ENCODE results near the gene SGCD.

SGCD gene

DNA sequence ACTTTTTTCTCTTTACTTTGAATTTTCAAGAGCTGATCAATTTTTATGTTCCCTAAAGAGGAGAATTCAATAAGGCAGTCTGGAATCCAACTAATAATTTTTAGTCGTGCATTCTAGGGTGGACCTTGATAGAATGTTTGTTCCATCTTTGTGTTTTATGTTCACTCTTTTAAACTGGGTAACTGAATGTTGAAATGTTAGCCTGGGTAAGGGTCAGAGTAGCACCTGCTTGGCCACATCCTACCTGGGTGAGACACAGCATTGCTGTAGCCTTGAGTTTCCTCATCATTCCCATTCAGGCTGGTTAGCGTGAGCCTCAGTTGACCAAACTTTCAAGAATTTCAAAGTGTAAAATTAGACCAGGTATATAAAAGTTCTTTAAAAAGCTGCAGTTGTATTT lies 85.0 kb downstream of the SGCD start:
- H3K27ac ChIP-seq (ENCODE audit: insufficient read depth, low read length, poor library complexity, severe bottlenecking): no peak overlapping the region
- no peaks in the 10 kb centered on the region for H3K27me3 ChIP-seq (replicated peaks; ENCODE audit: control insufficient read depth, insufficient read depth, low read length, poor library complexity, severe bottlenecking)
- no peak for DNase-seq
- H3K9me3 ChIP-seq (ENCODE audit: control insufficient read depth, low read length): no peaks in the 10 kb centered on the region
- H3K4me3 ChIP-seq (ENCODE audit: insufficient read depth, low read depth, low read length, poor library complexity, severe bottlenecking): no peak overlapping the region
- H3K36me3 ChIP-seq (ENCODE audit: control insufficient read depth, insufficient read depth, low read length): no peaks in the 10 kb centered on the region
- H3K4me1 ChIP-seq (ENCODE audit: control insufficient read depth, insufficient read depth, low read length, poor library complexity, severe bottlenecking): no peaks in the 10 kb centered on the region

DNA sequence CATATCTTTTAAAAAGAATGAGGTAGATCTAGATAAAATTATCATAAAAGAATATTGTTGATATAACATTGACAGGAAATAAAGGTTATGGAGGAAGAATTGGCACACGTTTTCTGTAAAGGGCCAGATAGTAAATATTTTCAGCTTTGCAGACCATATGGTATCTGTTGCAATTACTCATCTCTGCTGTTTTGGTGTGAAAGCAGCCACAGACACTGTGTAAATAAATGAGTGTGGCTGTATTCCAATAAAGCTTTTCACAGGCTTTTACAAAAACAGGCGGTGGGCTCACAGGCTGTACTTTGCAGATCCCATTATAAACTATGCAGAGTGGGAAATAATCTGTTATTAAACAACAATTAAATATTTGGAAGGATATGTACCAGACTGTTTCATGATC lies 87.4 kb downstream of the SGCD start:
- no peak for DNase-seq
- H3K27ac ChIP-seq (ENCODE audit: insufficient read depth, low read length, poor library complexity, severe bottlenecking): no peak overlapping the region
- no peaks in the 10 kb centered on the region for H3K4me1 ChIP-seq (ENCODE audit: control insufficient read depth, insufficient read depth, low read length, poor library complexity, severe bottlenecking)
- no peaks in the 10 kb centered on the region for H3K9me3 ChIP-seq (ENCODE audit: control insufficient read depth, low read length)
- H3K4me3 ChIP-seq (ENCODE audit: insufficient read depth, low read depth, low read length, poor library complexity, severe bottlenecking): no peak overlapping the region
- H3K36me3 ChIP-seq (ENCODE audit: control insufficient read depth, insufficient read depth, low read length): no peaks in the 10 kb centered on the region
- no peaks in the 10 kb centered on the region for H3K27me3 ChIP-seq (replicated peaks; ENCODE audit: control insufficient read depth, insufficient read depth, low read length, poor library complexity, severe bottlenecking)

- H3K4me3 ChIP-seq (ENCODE audit: insufficient read depth, low read depth, low read length, poor library complexity, severe bottlenecking): no peak overlapping the region
- H3K27ac ChIP-seq (ENCODE audit: insufficient read depth, low read length, poor library complexity, severe bottlenecking): no peak overlapping the region
- DNase-seq: no peak
Measured at GRCh38 chr5:156419661-156420060, 92.7 kb downstream of the SGCD start.

DNA sequence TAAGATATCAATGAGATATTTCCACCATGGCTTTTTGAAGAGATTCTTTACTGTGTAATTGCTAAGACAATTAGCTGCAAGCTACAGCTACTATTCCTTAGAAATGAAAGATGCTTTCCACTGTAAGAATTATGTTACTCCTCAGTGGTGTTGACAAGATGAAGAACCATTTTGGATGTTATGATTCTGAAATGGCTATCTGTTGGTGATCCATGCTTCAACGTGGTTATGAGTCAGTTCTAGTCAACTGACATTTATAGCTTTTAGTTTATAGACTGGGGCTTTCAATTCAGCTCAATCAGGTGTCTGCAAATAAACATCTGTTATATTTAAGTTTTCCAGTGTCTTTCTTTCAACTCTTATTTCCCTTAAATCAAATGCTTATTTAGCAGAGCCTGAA lies 93.7 kb downstream of the SGCD start:
- H3K36me3 ChIP-seq (ENCODE audit: control insufficient read depth, insufficient read depth, low read length): no peaks in the 10 kb centered on the region
- H3K4me1 ChIP-seq (ENCODE audit: control insufficient read depth, insufficient read depth, low read length, poor library complexity, severe bottlenecking): no peaks in the 10 kb centered on the region
- H3K27ac ChIP-seq (ENCODE audit: insufficient read depth, low read length, poor library complexity, severe bottlenecking): no peak overlapping the region
- H3K4me3 ChIP-seq (ENCODE audit: insufficient read depth, low read depth, low read length, poor library complexity, severe bottlenecking): no peak overlapping the region
- no peaks in the 10 kb centered on the region for H3K27me3 ChIP-seq (replicated peaks; ENCODE audit: control insufficient read depth, insufficient read depth, low read length, poor library complexity, severe bottlenecking)
- H3K9me3 ChIP-seq (ENCODE audit: control insufficient read depth, low read length): no peaks in the 10 kb centered on the region
- DNase-seq: no peak

More at GRCh38 chr5:156419661-156420060, 92.7 kb downstream of the SGCD start:
- no peaks in the 10 kb centered on the region for H3K27me3 ChIP-seq (replicated peaks; ENCODE audit: control insufficient read depth, insufficient read depth, low read length, poor library complexity, severe bottlenecking)
- no peaks in the 10 kb centered on the region for H3K9me3 ChIP-seq (ENCODE audit: control insufficient read depth, low read length)
- H3K4me1 ChIP-seq (ENCODE audit: control insufficient read depth, insufficient read depth, low read length, poor library complexity, severe bottlenecking): no peaks in the 10 kb centered on the region
- no peaks in the 10 kb centered on the region for H3K36me3 ChIP-seq (ENCODE audit: control insufficient read depth, insufficient read depth, low read length)

DNA sequence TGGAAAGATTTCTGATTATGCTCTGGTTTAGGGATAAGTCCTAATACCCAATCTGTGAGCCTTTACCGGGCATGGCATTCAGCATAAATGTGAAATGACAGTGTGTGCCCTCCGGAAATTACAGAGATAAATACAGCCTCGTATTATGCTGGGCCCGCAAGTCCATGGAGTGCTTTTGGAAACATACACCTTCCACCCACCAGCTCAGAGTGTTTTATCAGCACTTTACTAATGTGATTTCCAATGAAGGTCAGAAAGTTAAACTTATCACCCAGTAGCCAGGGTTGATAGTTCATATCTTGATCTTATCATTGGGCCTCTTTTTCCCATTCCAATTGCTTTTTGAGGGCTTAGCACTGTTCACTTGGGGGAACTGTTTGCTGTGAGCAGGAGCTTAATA lies 94.8 kb downstream of the SGCD start:
- H3K4me3 ChIP-seq (ENCODE audit: insufficient read depth, low read depth, low read length, poor library complexity, severe bottlenecking): no peak overlapping the region
- H3K9me3 ChIP-seq (ENCODE audit: control insufficient read depth, low read length): no peaks in the 10 kb centered on the region
- no peak for DNase-seq
- H3K27ac ChIP-seq (ENCODE audit: insufficient read depth, low read length, poor library complexity, severe bottlenecking): no peak overlapping the region
- H3K4me1 ChIP-seq (ENCODE audit: control insufficient read depth, insufficient read depth, low read length, poor library complexity, severe bottlenecking): no peaks in the 10 kb centered on the region
- no peaks in the 10 kb centered on the region for H3K27me3 ChIP-seq (replicated peaks; ENCODE audit: control insufficient read depth, insufficient read depth, low read length, poor library complexity, severe bottlenecking)
- no peaks in the 10 kb centered on the region for H3K36me3 ChIP-seq (ENCODE audit: control insufficient read depth, insufficient read depth, low read length)

GRCh38 chr5:156423597-156423996 lies 96.6 kb downstream of the SGCD start:
- no peak for DNase-seq
- H3K27ac ChIP-seq (ENCODE audit: insufficient read depth, low read length, poor library complexity, severe bottlenecking): no peak overlapping the region
- H3K4me3 ChIP-seq (ENCODE audit: insufficient read depth, low read depth, low read length, poor library complexity, severe bottlenecking): no peak overlapping the region
- H3K4me1 ChIP-seq (ENCODE audit: control insufficient read depth, insufficient read depth, low read length, poor library complexity, severe bottlenecking): no peaks in the 10 kb centered on the region
- no peaks in the 10 kb centered on the region for H3K36me3 ChIP-seq (ENCODE audit: control insufficient read depth, insufficient read depth, low read length)
- no peaks in the 10 kb centered on the region for H3K9me3 ChIP-seq (ENCODE audit: control insufficient read depth, low read length)
- H3K27me3 ChIP-seq (replicated peaks; ENCODE audit: control insufficient read depth, insufficient read depth, low read length, poor library complexity, severe bottlenecking): no peaks in the 10 kb centered on the region

DNA sequence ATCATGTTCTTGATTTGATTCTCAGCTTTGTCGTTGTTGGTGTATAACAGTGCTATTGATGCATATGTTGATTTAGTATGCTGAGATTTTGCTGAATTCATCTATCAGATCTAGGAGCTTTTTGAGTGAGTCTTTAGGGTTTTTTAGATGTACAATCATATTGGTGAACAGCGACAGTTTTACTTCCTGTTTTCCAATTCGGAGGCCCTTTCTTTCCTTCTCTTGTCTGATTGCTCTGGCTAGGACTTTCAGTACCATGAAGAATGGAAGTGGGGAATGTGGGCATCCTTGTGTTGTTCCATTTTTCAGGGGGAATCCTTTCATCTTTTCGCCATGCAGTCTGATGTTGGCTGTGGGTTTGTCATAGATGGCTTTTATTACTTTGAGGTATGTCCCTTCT lies 100.4 kb downstream of the SGCD start:
- no peaks in the 10 kb centered on the region for H3K4me1 ChIP-seq (ENCODE audit: control insufficient read depth, insufficient read depth, low read length, poor library complexity, severe bottlenecking)
- H3K4me3 ChIP-seq (ENCODE audit: insufficient read depth, low read depth, low read length, poor library complexity, severe bottlenecking): no peak overlapping the region
- no peaks in the 10 kb centered on the region for H3K9me3 ChIP-seq (ENCODE audit: control insufficient read depth, low read length)
- no peak for DNase-seq
- H3K36me3 ChIP-seq (ENCODE audit: control insufficient read depth, insufficient read depth, low read length): no peaks in the 10 kb centered on the region
- H3K27me3 ChIP-seq (replicated peaks; ENCODE audit: control insufficient read depth, insufficient read depth, low read length, poor library complexity, severe bottlenecking): no peaks in the 10 kb centered on the region
- H3K27ac ChIP-seq (ENCODE audit: insufficient read depth, low read length, poor library complexity, severe bottlenecking): no peak overlapping the region

- no peak overlapping the region for H3K4me3 ChIP-seq (ENCODE audit: insufficient read depth, low read depth, low read length, poor library complexity, severe bottlenecking)
- H3K27ac ChIP-seq (ENCODE audit: insufficient read depth, low read length, poor library complexity, severe bottlenecking): no peak overlapping the region
- no peaks in the 10 kb centered on the region for H3K4me1 ChIP-seq (ENCODE audit: control insufficient read depth, insufficient read depth, low read length, poor library complexity, severe bottlenecking)
- H3K36me3 ChIP-seq (ENCODE audit: control insufficient read depth, insufficient read depth, low read length): no peaks in the 10 kb centered on the region
- no peaks in the 10 kb centered on the region for H3K27me3 ChIP-seq (replicated peaks; ENCODE audit: control insufficient read depth, insufficient read depth, low read length, poor library complexity, severe bottlenecking)
- no peaks in the 10 kb centered on the region for H3K9me3 ChIP-seq (ENCODE audit: control insufficient read depth, low read length)
- DNase-seq: no peak
Measured at GRCh38 chr5:156431956-156432829, 105.2 kb downstream of the SGCD start.

GRCh38 chr5:156432830-156433105 lies 105.8 kb downstream of the SGCD start:
- no peaks in the 10 kb centered on the region for H3K27me3 ChIP-seq (replicated peaks; ENCODE audit: control insufficient read depth, insufficient read depth, low read length, poor library complexity, severe bottlenecking)
- no peaks in the 10 kb centered on the region for H3K36me3 ChIP-seq (ENCODE audit: control insufficient read depth, insufficient read depth, low read length)
- no peaks in the 10 kb centered on the region for H3K4me1 ChIP-seq (ENCODE audit: control insufficient read depth, insufficient read depth, low read length, poor library complexity, severe bottlenecking)
- H3K9me3 ChIP-seq (ENCODE audit: control insufficient read depth, low read length): no peaks in the 10 kb centered on the region
- no peak for DNase-seq
- H3K4me3 ChIP-seq (ENCODE audit: insufficient read depth, low read depth, low read length, poor library complexity, severe bottlenecking): no peak overlapping the region
- no peak overlapping the region for H3K27ac ChIP-seq (ENCODE audit: insufficient read depth, low read length, poor library complexity, severe bottlenecking)

DNA sequence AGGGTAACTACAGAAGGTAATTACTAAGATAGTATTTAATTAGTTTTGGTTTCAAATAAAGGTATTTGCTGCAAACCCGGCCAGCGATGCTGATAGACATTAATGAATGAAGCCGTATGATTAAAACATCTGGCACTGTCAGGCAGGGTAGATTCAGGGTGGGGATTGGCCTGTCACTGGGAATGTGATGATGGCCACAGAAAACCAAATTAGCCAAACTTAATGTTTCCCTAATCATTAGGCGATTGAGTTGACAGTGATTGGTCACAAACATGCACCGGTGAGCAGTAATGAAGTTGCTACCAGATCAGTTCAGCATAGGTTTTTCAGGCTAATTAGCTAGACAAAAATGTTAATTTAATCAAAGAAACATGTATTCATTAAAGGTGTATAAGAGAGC lies 107.5 kb downstream of the SGCD start:
- Histone ChIP-seq H3K36me3 (ENCODE audit: control insufficient read depth, insufficient read depth, low read length) (no peaks in the 10 kb centered on the region), H3K27me3 (replicated peaks; ENCODE audit: control insufficient read depth, insufficient read depth, low read length, poor library complexity, severe bottlenecking) (no peaks in the 10 kb centered on the region), H3K4me1 (ENCODE audit: control insufficient read depth, insufficient read depth, low read length, poor library complexity, severe bottlenecking) (no peaks in the 10 kb centered on the region), H3K4me3 (ENCODE audit: insufficient read depth, low read depth, low read length, poor library complexity, severe bottlenecking) (no peak overlapping the region), H3K9me3 (ENCODE audit: control insufficient read depth, low read length) (no peaks in the 10 kb centered on the region), H3K27ac (ENCODE audit: insufficient read depth, low read length, poor library complexity, severe bottlenecking) (no peak overlapping the region)
- DNase-seq: no peak
